ENCODE measurements around the gene PHACTR1.
"Not testable (repeated sequence)": the region's sequence is repeated elsewhere in the genome, so short reads cannot be mapped to it uniquely, and the experiment has no call there.

DNA sequence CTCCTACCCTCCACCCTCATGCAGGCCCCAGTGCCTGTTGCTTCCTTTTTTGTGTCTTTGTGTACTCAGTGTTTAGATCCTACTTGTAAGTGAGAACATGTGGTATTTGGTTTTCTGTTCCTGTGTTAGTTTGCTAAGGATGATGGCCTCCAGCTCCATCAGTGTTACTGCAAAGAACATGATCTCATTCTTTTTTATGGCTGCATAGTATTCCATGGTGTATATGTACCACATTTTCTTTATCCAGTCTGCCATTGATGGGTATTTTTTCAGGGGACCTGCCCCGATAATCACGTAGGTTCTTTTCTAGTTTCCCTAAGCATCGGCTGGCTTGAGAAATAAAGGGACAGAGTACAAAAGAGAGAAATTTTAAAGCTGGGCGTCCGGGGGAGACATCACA, 527.2 kb downstream of the PHACTR1 start:
- TF ChIP-seq, protein P1, sequence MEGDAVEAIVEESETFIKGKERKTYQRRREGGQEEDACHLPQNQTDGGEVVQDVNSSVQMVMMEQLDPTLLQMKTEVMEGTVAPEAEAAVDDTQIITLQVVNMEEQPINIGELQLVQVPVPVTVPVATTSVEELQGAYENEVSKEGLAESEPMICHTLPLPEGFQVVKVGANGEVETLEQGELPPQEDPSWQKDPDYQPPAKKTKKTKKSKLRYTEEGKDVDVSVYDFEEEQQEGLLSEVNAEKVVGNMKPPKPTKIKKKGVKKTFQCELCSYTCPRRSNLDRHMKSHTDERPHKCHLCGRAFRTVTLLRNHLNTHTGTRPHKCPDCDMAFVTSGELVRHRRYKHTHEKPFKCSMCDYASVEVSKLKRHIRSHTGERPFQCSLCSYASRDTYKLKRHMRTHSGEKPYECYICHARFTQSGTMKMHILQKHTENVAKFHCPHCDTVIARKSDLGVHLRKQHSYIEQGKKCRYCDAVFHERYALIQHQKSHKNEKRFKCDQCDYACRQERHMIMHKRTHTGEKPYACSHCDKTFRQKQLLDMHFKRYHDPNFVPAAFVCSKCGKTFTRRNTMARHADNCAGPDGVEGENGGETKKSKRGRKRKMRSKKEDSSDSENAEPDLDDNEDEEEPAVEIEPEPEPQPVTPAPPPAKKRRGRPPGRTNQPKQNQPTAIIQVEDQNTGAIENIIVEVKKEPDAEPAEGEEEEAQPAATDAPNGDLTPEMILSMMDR (conservative IDR thresholded peaks at IDR 0.05 in 1 of 2, IDR thresholded peaks at IDR 0.05 in 1 of 2; ENCODE audit: low read depth in 1 of 2, low read length in 2 of 2), result not testable (repeated sequence)
- not testable (repeated sequence) for TF ChIP-seq EZH2 (IDR thresholded peaks at IDR 0.05; ENCODE audit: low read length, missing control alignments)

Measured in fibroblast of lung (primary cell).